GM19372 (cell line): ENCODE data around the gene COL6A1.
"Not testable (repeated sequence)": the region's sequence is repeated elsewhere in the genome, so short reads cannot be mapped to it uniquely, and the experiment has no call there.

Experiments used
- ATAC-seq: cut with Tn5 transposase; IDR thresholded peaks from one replicate; pipeline ENCODE4 v1.9.1; 2021; ENCODE audit warnings: mild to moderate bottlenecking, low read depth, moderate library complexity; ENCODE audit not compliant: unreplicated experiment

COL6A1 gene

GRCh38 chr21:46039891-46040660 lies 58.5 kb downstream of the COL6A1 start:
- no peak for ATAC-seq

- ATAC-seq, result no peak
Measured at GRCh38 chr21:46040707-46041106, 59.1 kb downstream of the COL6A1 start.

- no peak for ATAC-seq
Measured at GRCh38 chr21:46041183-46041582, 59.6 kb downstream of the COL6A1 start.

GRCh38 chr21:46045154-46045553 lies 63.6 kb downstream of the COL6A1 start:
- ATAC-seq, result no peak

- no peak for ATAC-seq
Measured at GRCh38 chr21:46046471-46046870, 64.9 kb downstream of the COL6A1 start.

GRCh38 chr21:46046906-46047305 lies 65.3 kb downstream of the COL6A1 start:
- ATAC-seq, result not testable (repeated sequence)

GRCh38 chr21:46048926-46049889 lies 67.6 kb downstream of the COL6A1 start:
- ATAC-seq, result no peak

GRCh38 chr21:46049890-46050667 lies 68.5 kb downstream of the COL6A1 start:
- ATAC-seq, result no peak

GRCh38 chr21:46050668-46051378 lies 69.3 kb downstream of the COL6A1 start:
- no peak for ATAC-seq

- ATAC-seq, result no peak
Measured at GRCh38 chr21:46051379-46051770, 69.8 kb downstream of the COL6A1 start.

- ATAC-seq, result no peak
Measured at GRCh38 chr21:46051821-46052675, 70.5 kb downstream of the COL6A1 start.

- no peak for ATAC-seq
Measured at GRCh38 chr21:46052703-46053651, 71.4 kb downstream of the COL6A1 start.

- no peak for ATAC-seq
Measured at GRCh38 chr21:46054031-46054430, 72.5 kb downstream of the COL6A1 start.

- ATAC-seq, result no peak
Measured at GRCh38 chr21:46054451-46054881, 72.9 kb downstream of the COL6A1 start.
